ENCODE results near the gene TGFA.

DNA sequence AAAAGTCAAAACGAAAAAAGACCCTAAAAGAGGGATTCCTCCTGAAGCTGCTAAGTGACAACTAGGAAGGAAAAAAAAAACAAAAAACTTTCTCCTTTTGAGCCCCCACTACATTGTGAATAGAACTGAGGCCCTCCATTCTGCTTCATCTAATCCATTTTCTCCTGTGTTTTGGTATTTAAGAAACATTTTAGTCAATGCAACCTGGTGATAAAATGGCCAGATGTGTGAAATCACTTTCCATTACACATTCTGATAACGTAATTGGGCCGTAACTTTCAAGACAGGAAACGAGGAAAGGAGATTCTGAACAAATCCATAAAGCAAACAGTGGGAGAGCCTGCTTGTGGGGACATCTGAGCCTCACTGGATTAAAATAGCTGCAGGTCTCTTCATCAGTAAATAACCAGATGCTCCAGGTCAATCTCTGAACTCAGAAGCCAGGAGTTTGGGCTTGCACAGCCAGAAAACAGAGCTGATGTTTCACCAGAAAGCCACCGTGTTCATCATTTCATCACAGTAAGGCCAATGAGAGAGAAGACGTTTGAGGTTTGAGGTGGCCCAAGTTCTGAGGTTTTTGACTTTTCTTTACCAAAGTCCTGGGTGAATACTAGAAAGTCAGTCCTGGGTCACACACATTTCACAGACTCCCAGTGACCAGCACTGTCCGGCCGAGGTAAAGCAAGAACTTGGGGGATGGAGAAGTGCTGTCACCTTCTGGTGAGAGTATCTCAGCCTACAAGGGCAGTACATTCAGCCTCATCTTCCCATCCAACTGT, 47.8 kb downstream of the TGFA start:
- TF ChIP-seq POLR2A (IDR thresholded peaks at IDR 0.05) (no peak), POLR2AphosphoS5 (IDR thresholded peaks at IDR 0.05) (no peak)
